BLaER1 (cell line): ENCODE data around the gene PFN3.
A peak's percentile ranks its signal among the peaks of the same experiment; 100 is the strongest.

Source experiments
- H3K27ac ChIP-seq: shearing (Covaris generic); formaldehyde crosslinking; 2 replicates; pipeline ENCODE4 v1.8.1; 2022
- H3K27me3 ChIP-seq: shearing (Covaris generic); formaldehyde crosslinking; 2 replicates; pipeline ENCODE4 v1.8.1; 2022
- H3K36me3 ChIP-seq: shearing (Covaris generic); formaldehyde crosslinking; 2 replicates; pipeline ENCODE4 v1.8.1; 2022
- H3K4me1 ChIP-seq: shearing (Covaris generic); formaldehyde crosslinking; 2 replicates; pipeline ENCODE4 v1.8.1; 2022
- H3K4me2 ChIP-seq: shearing (Covaris generic); formaldehyde crosslinking; 2 replicates; pipeline ENCODE4 v1.8.1; 2022
- H3K4me3 ChIP-seq: shearing (Covaris generic); formaldehyde crosslinking; 2 replicates; pipeline ENCODE4 v1.8.1; 2022
- H3K9ac ChIP-seq: shearing (Covaris generic); formaldehyde crosslinking; 2 replicates; pipeline ENCODE4 v1.8.1; 2022
- H3K9me3 ChIP-seq: shearing (Covaris generic); formaldehyde crosslinking; 2 replicates; pipeline ENCODE4 v1.8.1; 2022
- H4K20me1 ChIP-seq: shearing (Covaris generic); formaldehyde crosslinking; 2 replicates; pipeline ENCODE4 v1.8.1; 2022
- Cebpa-rat ChIP-seq: shearing (Covaris generic); IDR thresholded peaks from 2 replicates; pipeline ENCODE4 v1.8.1; 2022

Gene PFN3

DNA sequence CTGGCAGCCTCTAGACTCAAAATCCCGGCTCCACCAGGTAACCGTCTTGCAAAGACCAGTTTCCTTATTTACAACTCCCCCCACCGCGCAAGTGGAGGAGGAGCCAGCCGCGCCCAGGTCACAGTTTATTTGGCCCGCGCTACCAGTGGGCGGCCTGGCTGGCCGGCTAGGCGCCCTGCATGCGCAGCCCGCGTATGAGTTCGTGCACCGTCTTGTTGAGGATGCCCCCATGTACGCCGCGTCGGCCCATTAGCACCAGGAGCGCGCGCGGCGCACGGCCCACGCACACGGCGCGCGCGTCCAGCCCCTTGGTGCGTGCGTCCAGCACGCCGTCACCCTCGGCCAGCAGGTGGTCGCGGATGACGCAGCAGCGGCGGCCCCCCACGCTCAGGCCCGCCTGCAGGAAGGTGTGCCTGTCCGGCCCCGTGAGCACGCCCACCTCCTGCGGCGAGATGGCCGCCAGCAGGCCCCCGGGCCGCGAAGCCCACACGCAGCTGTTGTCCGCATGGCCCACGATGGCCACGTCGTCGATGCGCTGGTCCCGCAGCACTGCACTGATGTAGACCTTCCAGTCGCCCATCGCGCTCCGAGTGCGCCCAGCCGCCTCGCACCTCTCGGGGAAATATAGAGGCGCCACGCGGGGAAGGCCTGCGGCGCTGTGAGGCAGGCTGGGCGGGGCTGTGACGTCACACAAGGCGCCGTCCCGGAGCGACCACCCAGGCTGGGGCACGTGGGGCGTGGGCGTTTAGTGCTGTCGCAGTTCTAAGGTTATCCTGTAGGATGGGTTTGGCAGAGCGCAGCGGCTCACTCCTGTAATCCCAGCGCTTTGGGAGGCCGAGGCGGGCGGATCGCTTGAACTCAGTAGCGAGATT, at the start of gene PFN3:
Gene PFN3, minus strand, starts transcription at position 665 of the 872 bp plus-strand sequence. Its CDS starts 85 bp downstream, at position 580.
- H3K9ac ChIP-seq, result no peak within 1 kb of the TSS; the same call in 1 of the 2 replicates
- no peaks in the 10 kb centered on the region for H3K9me3 ChIP-seq
- peaks cover 46% of the 10 kb centered on the region for H3K4me1 ChIP-seq
- peak within 1 kb of the TSS; percentile 95 for H3K4me2 ChIP-seq
- no peaks in the 10 kb centered on the region for H4K20me1 ChIP-seq
- TF ChIP-seq Cebpa-rat, result no peak
- H3K27me3 ChIP-seq, result peaks cover 33% of the 10 kb centered on the region
- no peaks in the 10 kb centered on the region for H3K36me3 ChIP-seq
- no peak within 1 kb of the TSS for H3K27ac ChIP-seq
- H3K4me3 ChIP-seq, result no peak within 1 kb of the TSS

DNA sequence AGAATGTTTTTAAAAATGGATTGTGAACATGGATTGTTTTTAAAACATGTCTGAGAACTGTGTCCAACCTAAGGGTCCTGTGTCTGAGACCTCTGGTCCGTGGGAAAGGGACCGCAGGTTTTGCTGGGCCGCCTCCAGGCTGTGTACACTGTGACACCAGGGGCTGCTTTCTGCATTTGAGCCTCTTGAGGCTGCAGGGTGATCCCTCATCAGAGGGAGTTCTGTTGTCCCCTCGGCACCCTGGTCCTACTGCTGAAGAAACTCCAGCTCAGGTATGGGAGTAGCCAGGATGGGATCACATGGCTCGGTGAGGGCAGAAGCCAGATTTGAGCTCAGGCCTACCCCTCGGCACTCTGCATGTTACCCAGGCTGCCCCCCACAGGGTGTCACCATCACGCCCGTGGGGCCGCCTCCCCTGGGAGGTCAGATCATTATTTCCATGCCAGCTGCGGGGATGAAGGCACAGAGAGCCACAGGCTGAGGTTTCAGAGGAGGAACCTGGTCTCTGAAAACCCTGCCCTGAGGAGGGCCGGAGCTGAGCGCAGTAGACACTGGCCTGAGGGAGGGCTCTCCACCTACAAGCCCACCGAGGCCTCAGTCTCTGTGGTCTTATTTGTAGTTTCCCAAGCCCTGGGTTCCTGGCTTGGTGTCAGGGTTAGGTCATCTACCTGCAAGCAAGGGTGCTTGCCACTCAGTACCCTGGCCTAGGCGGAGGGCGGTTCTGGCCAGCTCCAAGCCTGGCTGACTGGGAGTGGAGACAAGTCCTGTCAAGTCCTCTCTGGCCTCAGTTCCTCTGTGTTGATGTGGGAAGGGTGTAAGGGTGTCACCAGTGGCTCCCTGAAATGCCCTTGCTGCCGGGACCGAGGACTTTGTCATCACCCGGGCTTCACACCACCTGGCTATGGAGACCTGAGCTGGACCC, 48.9 kb upstream of the PFN3 start:
- peak overlapping the region; percentile 85 for H3K27ac ChIP-seq
- H3K9ac ChIP-seq, result peak overlapping the region; percentile 89
- H3K4me3 ChIP-seq, result peak overlapping the region; percentile 4; the same call in 1 of the 2 replicates
- peaks cover 9% of the 10 kb centered on the region; the same call in 1 of the 2 replicates for H3K36me3 ChIP-seq
- H3K9me3 ChIP-seq, result no peaks in the 10 kb centered on the region
- H3K4me1 ChIP-seq, result peaks cover 85% of the 10 kb centered on the region
- peaks cover 49% of the 10 kb centered on the region for H4K20me1 ChIP-seq
- no peak for TF ChIP-seq Cebpa-rat
- H3K4me2 ChIP-seq, result peak overlapping the region; percentile 92
- no peaks in the 10 kb centered on the region for H3K27me3 ChIP-seq

- peaks cover 83% of the 10 kb centered on the region for H3K4me1 ChIP-seq
- no peaks in the 10 kb centered on the region for H3K27me3 ChIP-seq
- H3K4me2 ChIP-seq, result peak overlapping the region; percentile 92
- peak overlapping the region; percentile 89 for H3K9ac ChIP-seq
- H3K27ac ChIP-seq, result peak overlapping the region; percentile 85
- H3K9me3 ChIP-seq, result no peaks in the 10 kb centered on the region
- peaks cover 46% of the 10 kb centered on the region for H4K20me1 ChIP-seq
- peaks cover 15% of the 10 kb centered on the region for H3K36me3 ChIP-seq
- TF ChIP-seq Cebpa-rat, result peak; percentile 52; the same call in 1 of the 2 replicates
- peak overlapping the region; percentile 81 for H3K4me3 ChIP-seq
These were observed 47.9 kb upstream of the PFN3 start for GRCh38 chr5:177448244-177448950.

- peaks cover 76% of the 10 kb centered on the region for H3K4me1 ChIP-seq
- peak overlapping the region; percentile 81 for H3K4me3 ChIP-seq
- peak overlapping the region; percentile 89 for H3K9ac ChIP-seq
These were observed 47.3 kb upstream of the PFN3 start for GRCh38 chr5:177447611-177448243.

DNA sequence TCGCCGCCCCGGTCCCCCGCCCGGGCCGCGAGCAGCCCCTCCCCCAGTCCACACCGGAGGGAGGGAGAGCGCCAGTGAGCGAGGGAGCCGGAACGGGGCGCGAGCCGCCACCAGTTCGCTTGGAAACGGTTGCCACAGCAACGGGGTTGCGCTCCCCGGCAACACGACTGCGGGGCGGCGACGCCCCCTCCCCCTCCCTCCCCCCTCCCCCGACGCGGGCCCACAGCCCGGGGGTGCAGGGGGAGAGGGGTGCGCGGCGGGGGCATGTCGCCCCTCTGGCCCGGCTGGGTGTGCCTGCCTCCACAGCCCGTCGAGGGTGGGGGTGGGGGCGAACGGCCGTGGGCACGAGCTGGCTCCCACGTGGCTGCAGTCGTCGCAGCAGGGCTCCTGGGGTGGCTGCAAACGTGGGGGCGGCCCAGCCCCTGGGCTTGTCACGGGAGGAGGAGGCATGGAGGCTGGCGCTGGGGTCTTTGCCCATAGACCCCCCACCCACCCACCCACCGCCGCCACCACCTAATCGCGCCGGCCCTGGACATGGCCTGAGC, 46.7 kb upstream of the PFN3 start:
- Histone ChIP-seq H3K9ac (peak overlapping the region; percentile 89), H3K36me3 (peaks cover 28% of the 10 kb centered on the region), H3K4me3 (peak overlapping the region; percentile 81), H4K20me1 (peaks cover 34% of the 10 kb centered on the region), H3K4me2 (peak overlapping the region; percentile 92), H3K4me1 (peaks cover 71% of the 10 kb centered on the region), H3K9me3 (no peaks in the 10 kb centered on the region), H3K27ac (peak overlapping the region; percentile 93), H3K27me3 (no peaks in the 10 kb centered on the region)
- no peak for TF ChIP-seq Cebpa-rat

More at GRCh38 chr5:177447611-177448243, 47.3 kb upstream of the PFN3 start:
- Histone ChIP-seq H3K4me2 (peak overlapping the region; percentile 92), H3K9me3 (no peaks in the 10 kb centered on the region), H4K20me1 (peaks cover 39% of the 10 kb centered on the region), H3K27me3 (no peaks in the 10 kb centered on the region), H3K27ac (peak overlapping the region; percentile 85), H3K36me3 (peaks cover 22% of the 10 kb centered on the region)
- no peak for TF ChIP-seq Cebpa-rat

- H3K27ac ChIP-seq, result peak within 1 kb of the TSS; percentile 93
- no peak for TF ChIP-seq Cebpa-rat
- peaks cover 35% of the 10 kb centered on the region for H3K36me3 ChIP-seq
- peaks cover 66% of the 10 kb centered on the region for H3K4me1 ChIP-seq
- H3K4me3 ChIP-seq, result peak within 1 kb of the TSS; percentile 81
- H3K4me2 ChIP-seq, result peak within 1 kb of the TSS; percentile 92
- H3K9ac ChIP-seq, result peak within 1 kb of the TSS; percentile 89
- no peaks in the 10 kb centered on the region for H3K9me3 ChIP-seq
- peaks cover 29% of the 10 kb centered on the region for H4K20me1 ChIP-seq
- H3K27me3 ChIP-seq, result no peaks in the 10 kb centered on the region
These were observed 46.0 kb upstream of the PFN3 start, which contains the start of gene PRR7 for GRCh38 chr5:177446200-177447065. PRR7 (plus strand) TSS chr5:177446814; CDS start chr5:177455068, 8,254 bp downstream.

- H3K36me3 ChIP-seq, result peaks cover 38% of the 10 kb centered on the region
- peak overlapping the region; percentile 92 for H3K4me2 ChIP-seq
- no peaks in the 10 kb centered on the region for H3K9me3 ChIP-seq
- H3K9ac ChIP-seq, result peak overlapping the region; percentile 89
- H3K4me3 ChIP-seq, result peak overlapping the region; percentile 81
- H3K27ac ChIP-seq, result peak overlapping the region; percentile 93
- H4K20me1 ChIP-seq, result peaks cover 30% of the 10 kb centered on the region
- H3K27me3 ChIP-seq, result no peaks in the 10 kb centered on the region
- TF ChIP-seq Cebpa-rat, result no peak
- peaks cover 68% of the 10 kb centered on the region for H3K4me1 ChIP-seq
These were observed 45.4 kb upstream of the PFN3 start for GRCh38 chr5:177445917-177446199.
